Upper lobe of left lung (tissue), 4 donors: Measurements from ENCODE around the gene ASCL2.
A peak's percentile ranks its signal among the peaks of the same experiment; 100 is the strongest.

Experiments used
- POLR2A ChIP-seq, 4 donors: fragments of 450-650 bp; IDR thresholded peaks; one replicate each; pipeline ENCODE4 v1.5.1; 2016 to 2017; ENCODE audit warnings: antibody characterized with exemption in 4 of 4, mild to moderate bottlenecking in 2 of 4
- TF ChIP-seq, protein P1 (sequence below), 6 experiments: fragments of 450-650 bp in 4 of 6; fragments of 200-600 bp in 2 of 6; sonication (generic) in 2 of 6; IDR thresholded peaks; one replicate each; pipeline ENCODE4 v1.5.1; 2016 to 2019; ENCODE audit warnings: antibody characterized with exemption in 6 of 6

- TF ChIP-seq, protein P1, sequence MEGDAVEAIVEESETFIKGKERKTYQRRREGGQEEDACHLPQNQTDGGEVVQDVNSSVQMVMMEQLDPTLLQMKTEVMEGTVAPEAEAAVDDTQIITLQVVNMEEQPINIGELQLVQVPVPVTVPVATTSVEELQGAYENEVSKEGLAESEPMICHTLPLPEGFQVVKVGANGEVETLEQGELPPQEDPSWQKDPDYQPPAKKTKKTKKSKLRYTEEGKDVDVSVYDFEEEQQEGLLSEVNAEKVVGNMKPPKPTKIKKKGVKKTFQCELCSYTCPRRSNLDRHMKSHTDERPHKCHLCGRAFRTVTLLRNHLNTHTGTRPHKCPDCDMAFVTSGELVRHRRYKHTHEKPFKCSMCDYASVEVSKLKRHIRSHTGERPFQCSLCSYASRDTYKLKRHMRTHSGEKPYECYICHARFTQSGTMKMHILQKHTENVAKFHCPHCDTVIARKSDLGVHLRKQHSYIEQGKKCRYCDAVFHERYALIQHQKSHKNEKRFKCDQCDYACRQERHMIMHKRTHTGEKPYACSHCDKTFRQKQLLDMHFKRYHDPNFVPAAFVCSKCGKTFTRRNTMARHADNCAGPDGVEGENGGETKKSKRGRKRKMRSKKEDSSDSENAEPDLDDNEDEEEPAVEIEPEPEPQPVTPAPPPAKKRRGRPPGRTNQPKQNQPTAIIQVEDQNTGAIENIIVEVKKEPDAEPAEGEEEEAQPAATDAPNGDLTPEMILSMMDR (IDR thresholded peaks at IDR 0.05), result peak; percentile 83 to 98 (median 96)
- no peak for TF ChIP-seq POLR2A (IDR thresholded peaks at IDR 0.05)
Observed at GRCh38 chr11:2305140-2305778, 34.9 kb upstream of the ASCL2 start.
